IMR-90 (cell line): Measurements from ENCODE around the gene FTO. TPM values are rescaled to one million over a fixed set of nuclear protein-coding genes. Genes with fewer than 3 reads are reported as not detected.

Experiments used
- ATAC-seq: fragments of 200-7000 bp; cut with Tn5 transposase; 2 replicates; pipeline ENCODE4 v1.9.1; 2020; ENCODE audit warnings: low read depth, mild to moderate bottlenecking, moderate library complexity
- BruUV-seq: library from RNA; stranded (reverse); fragments of 400-500 nt; replicated peaks from 2 replicates; lab custom pipeline; 2021; lab: Mats Ljungman, UMichigan
- CTCF ChIA-PET: fragments of 300-600 bp; formaldehyde crosslinking; extraction: SDS; loops from one replicate; lab custom pipeline; 2021; ENCODE audit warnings: antibody characterized with exemption; lab: Yijun Ruan, JAX
- POLR2A ChIA-PET: fragments of 300-600 bp; sonication (Branson Sonifier 250); formaldehyde crosslinking; loops from one replicate; lab custom pipeline; 2022; ENCODE audit warnings: antibody characterized with exemption; ENCODE audit not compliant: unreplicated experiment; lab: Charles Lee
- DNase-seq: peaks from one replicate; pipeline ENCODE4 v3.0.0; 2013
- H2AFZ ChIP-seq: replicated peaks from 2 replicates; pipeline ENCODE3; 2013; ENCODE audit warnings: low read length, mild to moderate bottlenecking; ENCODE audit not compliant: poor library complexity
- H2AK5ac ChIP-seq: 2 replicates; pipeline ENCODE4 v1.6.1; 2013; ENCODE audit warnings: low read depth, low read length, inconsistent platforms
- H2AK9ac ChIP-seq: replicated peaks from 2 replicates; pipeline ENCODE3; 2013; ENCODE audit warnings: mild to moderate bottlenecking, low read depth, low read length, moderate library complexity; ENCODE audit not compliant: poor library complexity
- H2BK120ac ChIP-seq: 2 replicates; pipeline ENCODE4 v1.6.1; 2013; ENCODE audit warnings: low read depth, low read length, inconsistent platforms
- H2BK15ac ChIP-seq: 3 replicates; pipeline ENCODE4 v1.6.1; 2013; ENCODE audit warnings: low read depth, low read length, inconsistent platforms
- H2BK20ac ChIP-seq: 2 replicates; pipeline ENCODE4 v1.6.1; 2013; ENCODE audit warnings: low read depth, mild to moderate bottlenecking, inconsistent platforms, low read length, moderate library complexity
- H2BK5ac ChIP-seq: 2 replicates; pipeline ENCODE4 v1.6.1; 2013; ENCODE audit warnings: mild to moderate bottlenecking, low read depth, low read length, inconsistent platforms; ENCODE audit not compliant: poor library complexity, severe bottlenecking
- H3K14ac ChIP-seq: replicated peaks from 2 replicates; pipeline ENCODE4 v1.6.1; 2013; ENCODE audit warnings: low read depth, low read length, inconsistent platforms
- H3K18ac ChIP-seq: 2 replicates; pipeline ENCODE4 v1.6.1; 2013; ENCODE audit warnings: low read depth, low read length, control low read depth
- H3K23ac ChIP-seq: 2 replicates; pipeline ENCODE4 v1.6.1; 2013; ENCODE audit warnings: low read depth, low read length, inconsistent platforms
- H3K27ac ChIP-seq: 2 replicates; pipeline ENCODE4 v1.5.1; 2013; ENCODE audit warnings: mild to moderate bottlenecking, control low read depth, low read length; ENCODE audit not compliant: insufficient read depth
- H3K27me3 ChIP-seq: 2 replicates; pipeline ENCODE4 v1.6.1; 2013; ENCODE audit warnings: low read length; ENCODE audit not compliant: control insufficient read depth, insufficient read depth
- H3K36me3 ChIP-seq: 2 replicates; pipeline ENCODE4 v1.6.1; 2013; ENCODE audit warnings: low read length, mixed read lengths; ENCODE audit not compliant: control insufficient read depth, insufficient read depth
- H3K4ac ChIP-seq: 2 replicates; pipeline ENCODE4 v1.6.1; 2013; ENCODE audit warnings: low read depth, low read length, inconsistent platforms
- H3K4me1 ChIP-seq: 2 replicates; pipeline ENCODE4 v1.6.1; 2013; ENCODE audit warnings: low read length, mixed read lengths; ENCODE audit not compliant: control insufficient read depth, insufficient read depth
- H3K4me2 ChIP-seq: 2 replicates; pipeline ENCODE4 v1.6.1; 2013; ENCODE audit warnings: low read depth, mild to moderate bottlenecking, control low read depth, low read length, moderate library complexity
- H3K4me3 ChIP-seq: 2 replicates; pipeline ENCODE4 v1.5.1; 2013; ENCODE audit warnings: low read depth, mild to moderate bottlenecking, control low read depth, low read length, moderate library complexity; ENCODE audit not compliant: insufficient read depth
- H3K56ac ChIP-seq: 2 replicates; pipeline ENCODE4 v1.6.1; 2013; ENCODE audit warnings: low read length, inconsistent platforms; ENCODE audit not compliant: insufficient read depth; ENCODE audit errors: extremely low read depth
- H3K79me1 ChIP-seq, 2 experiments: 2 replicates each; pipeline ENCODE4 v1.6.1; 2013; ENCODE audit warnings: low read length in 2 of 2, inconsistent platforms in 1 of 2, low read depth in 1 of 2
- H3K9ac ChIP-seq: 2 replicates; pipeline ENCODE4 v1.6.1; 2013; ENCODE audit warnings: low read depth, low read length, control low read depth
- H3K9me1 ChIP-seq: 2 replicates; pipeline ENCODE4 v1.6.1; 2013; ENCODE audit warnings: low read length, inconsistent platforms; ENCODE audit not compliant: insufficient read depth
- H3K9me3 ChIP-seq: 2 replicates; pipeline ENCODE4 v1.6.1; 2013; ENCODE audit warnings: low read length; ENCODE audit not compliant: control insufficient read depth, insufficient read depth
- H4K20me1 ChIP-seq: 2 replicates; pipeline ENCODE4 v1.6.1; 2013; ENCODE audit warnings: low read length, inconsistent platforms; ENCODE audit not compliant: insufficient read depth
- H4K5ac ChIP-seq: 2 replicates; pipeline ENCODE4 v1.6.1; 2013; ENCODE audit warnings: mild to moderate bottlenecking, low read depth, low read length, control low read depth
- H4K8ac ChIP-seq, 2 experiments: 2 replicates each; pipeline ENCODE4 v1.6.1; 2013; ENCODE audit warnings: low read depth in 2 of 2, low read length in 2 of 2, control low read depth in 1 of 2, inconsistent platforms in 1 of 2
- H4K91ac ChIP-seq: 2 replicates; pipeline ENCODE4 v1.6.1; 2013; ENCODE audit warnings: low read depth, low read length, inconsistent platforms; ENCODE audit not compliant: insufficient read depth
- MXI1 ChIP-seq: IDR thresholded peaks from 2 replicates; pipeline ENCODE4 v1.6.1; 2012; ENCODE audit warnings: low read depth, mild to moderate bottlenecking, low read length, moderate library complexity, borderline replicate concordance
- POLR2A ChIP-seq: IDR thresholded peaks from 2 replicates; pipeline ENCODE4 v1.6.1; 2012; ENCODE audit warnings: mild to moderate bottlenecking, low read depth, low read length
- WGBS, 2 experiments: methylation state at CpG; one replicate each; pipeline versions ENCODE4 v1.1.5 to v1.1.7; 2013; ENCODE audit warnings: missing lambda C conversion rate in 2 of 2; ENCODE audit not compliant: insufficient read length in 1 of 2; ENCODE audit errors: extremely low coverage in 2 of 2; 5-methylcytosine and 5-hydroxymethylcytosine counted together
- dilution Hi-C: fragments of 300-500 bp; cut with HindIII; formaldehyde crosslinking; loops from one replicate; pipeline ENCODE4 v1.14.3; 2018; ENCODE audit warnings: low sequenced_read_pairs; ENCODE audit not compliant: unreplicated experiment
- in situ Hi-C: fragments of 300-500 bp; cut with MboI; formaldehyde crosslinking; loops from 3 replicates; pipeline ENCODE4 v1.14.3; 2019; ENCODE audit warnings: low sequenced_read_pairs, inconsistent platforms, mixed read lengths
- intact Hi-C: fragments of 100-400 bp; cut with micrococcal nuclease; formaldehyde crosslinking; loops from 2 replicates; pipeline ENCODE4 v1.10.0; 2022
- polyA plus RNA-seq, 3 experiments: library from polyadenylated mRNA; depleted of rRNA; stranded (reverse); fragments of >200 nt; gene quantifications; 2 replicates each; pipeline ENCODE4 v1.2.3, GENCODE V29; 2012; ENCODE audit warnings: low replicate concordance in 1 of 3
- total RNA-seq: library from RNA; depleted of rRNA; stranded (reverse); fragments of >200 nt; gene quantifications from 2 replicates; pipeline ENCODE4 v1.2.3, GENCODE V29; 2012

Gene FTO
- total and polyA plus RNA-seq, 2 of the 4 experiments (the other 2 are of a cell fraction), result 70.3 to 132 TPM

- Histone ChIP-seq H3K56ac (no peak overlapping the region), H2AK9ac (no peak overlapping the region), H3K27me3 (no peaks in the 10 kb centered on the region), H2AK5ac (no peak overlapping the region), H3K23ac (no peak overlapping the region), H3K4ac (no peak overlapping the region), H2AFZ (no peak overlapping the region), H3K27ac (no peak overlapping the region), H3K9me1 (peaks cover 4% of the 10 kb centered on the region; the same call in 1 of the 2 replicates), H2BK15ac (no peak overlapping the region), H2BK120ac (no peak overlapping the region), H3K9ac (no peak overlapping the region), H4K20me1 (no peaks in the 10 kb centered on the region), H2BK5ac (no peak overlapping the region), H3K4me3 (no peak overlapping the region), H4K5ac (no peak overlapping the region), H2BK20ac (no peak overlapping the region), H3K79me1 (peaks cover 5 to 10% of the 10 kb centered on the region in 2 experiments; a peak in 3 of 4 replicates), H4K8ac (no peak overlapping the region), H3K4me2 (no peak overlapping the region), H3K18ac (no peak overlapping the region), H3K4me1 (no peaks in the 10 kb centered on the region; the same call in 1 of the 2 replicates), H3K14ac (no peak overlapping the region), H3K36me3 (peaks cover 6% of the 10 kb centered on the region), H4K91ac (no peak overlapping the region), H3K9me3 (no peaks in the 10 kb centered on the region)
- DNase-seq (no peak), ATAC-seq (no peak)
- ChIA-PET POLR2A (no interaction called here), CTCF (interaction anchor here (0.6 to 0.8 kb wide), 3 partner anchors 9 to 135 kb away, joined by 3 to 6 read pairs (median 5); no protein-coding TSS in a partner anchor)
- BruUV-seq, result no TSS peak
- in situ Hi-C loops, result loop anchor here (25.0 kb wide), 1 partner anchor 1059 kb away; the partner anchor contains the start of gene IRX5
- dilution Hi-C loops, result no loop called here
- no peak for TF ChIP-seq POLR2A
- no peak for TF ChIP-seq MXI1
- intact Hi-C loops, result loop anchor here (5.0 kb wide), 1 partner anchor 36 kb away; no protein-coding TSS in a partner anchor
- WGBS, 2 experiments, result no CpG with 5 or more reads among the region's 4 CpGs
Observed at GRCh38 chr16:53878216-53878615, 174.3 kb downstream of the FTO start.
